Endothelial cell of umbilical vein (primary cell): ENCODE data around the gene TENM4. TPM values are rescaled to one million over a fixed set of nuclear protein-coding genes. Genes with fewer than 3 reads are reported as not detected.

Experiments
- BruUV-seq: library from RNA; stranded (reverse); fragments of 400-500 nt; replicated peaks from 2 replicates; lab custom pipeline; 2021; lab: Mats Ljungman, UMichigan
- CTCF ChIA-PET: fragments of 300-600, 350-600 bp; sonication (Branson Sonifier 250); formaldehyde crosslinking; loops from one replicate; lab custom pipeline; 2021; ENCODE audit warnings: antibody characterized with exemption, inconsistent platforms; lab: Charles Lee
- POLR2A ChIA-PET: fragments of 300-600, 350-600 bp; sonication (Branson Sonifier 250); formaldehyde crosslinking; loops from one replicate; lab custom pipeline; 2021; ENCODE audit warnings: antibody characterized with exemption, inconsistent platforms; lab: Charles Lee
- DNase-seq: peaks from one replicate; pipeline ENCODE4 v3.0.0-alpha.2; 2011; ENCODE audit warnings: low read depth, low spot score
- FAIRE-seq: peaks from 2 replicates; lab custom pipeline; 2011; peaks lifted over from hg19 to GRCh38; lab: Jason Lieb, UNC
- H2AFZ ChIP-seq: 2 replicates; pipeline ENCODE4 v1.6.0; 2012; ENCODE audit warnings: low read depth, low read length, control low read depth, inconsistent platforms
- H3K27ac ChIP-seq: 2 replicates; pipeline ENCODE4 v1.5.1; 2011; ENCODE audit warnings: low read depth, mild to moderate bottlenecking, control low read depth, low read length, moderate library complexity; ENCODE audit not compliant: insufficient read depth
- H3K27me3 ChIP-seq, 2 experiments: 2 replicates each; pipeline versions ENCODE4 v1.6.0 to v1.6.1; 2011; ENCODE audit warnings: low read length in 2 of 2, mixed read lengths in 1 of 2; ENCODE audit not compliant: control insufficient read depth in 2 of 2, insufficient read depth in 2 of 2
- H3K36me3 ChIP-seq, 2 experiments: 2 replicates in 1 of 2; 3 replicates in 1 of 2; pipeline ENCODE4 v1.5.1; 2011; ENCODE audit warnings: low read length in 2 of 2, mild to moderate bottlenecking in 1 of 2, moderate library complexity in 1 of 2; ENCODE audit not compliant: control insufficient read depth in 2 of 2, insufficient read depth in 2 of 2; ENCODE audit errors: extremely low read depth in 1 of 2
- H3K4me1 ChIP-seq: 3 replicates; pipeline ENCODE4 v1.5.1; 2011; ENCODE audit warnings: mild to moderate bottlenecking, low read length; ENCODE audit not compliant: control insufficient read depth, insufficient read depth; ENCODE audit errors: extremely low read depth
- H3K4me2 ChIP-seq: 2 replicates; pipeline ENCODE4 v1.6.1; 2011; ENCODE audit warnings: low read length, control low read depth, mixed read lengths; ENCODE audit not compliant: insufficient read depth
- H3K4me3 ChIP-seq, 3 experiments: fragments of 200-600 bp in 1 of 3; sonication (generic), shearing (Covaris generic) in 1 of 3; replicated peaks in 1 of 3; 2 replicates each; pipeline ENCODE4 v1.5.1; 2011 to 2016; ENCODE audit warnings: control low read depth in 3 of 3, low read length in 3 of 3, mild to moderate bottlenecking in 2 of 3, inconsistent platforms in 1 of 3, low read depth in 1 of 3, moderate library complexity in 1 of 3; ENCODE audit not compliant: insufficient read depth in 1 of 3
- H3K79me2 ChIP-seq: 2 replicates; pipeline ENCODE4 v1.6.0; 2012; ENCODE audit warnings: low read length, inconsistent platforms; ENCODE audit not compliant: control insufficient read depth, insufficient read depth
- H3K9ac ChIP-seq: replicated peaks from 2 replicates; pipeline ENCODE3; 2011; ENCODE audit warnings: low read length, control low read depth; ENCODE audit not compliant: insufficient read depth; ENCODE audit errors: extremely low read depth
- H3K9me1 ChIP-seq: replicated peaks from 3 replicates; pipeline ENCODE4 v1.6.0; 2011; ENCODE audit warnings: mild to moderate bottlenecking, low read length; ENCODE audit not compliant: control insufficient read depth, insufficient read depth; ENCODE audit errors: extremely low read depth
- H3K9me3 ChIP-seq: replicated peaks from 2 replicates; pipeline ENCODE4 v1.5.1; 2012; ENCODE audit warnings: low read length, inconsistent platforms; ENCODE audit not compliant: control insufficient read depth, insufficient read depth
- H4K20me1 ChIP-seq: replicated peaks from 2 replicates; pipeline ENCODE3; 2011; ENCODE audit warnings: mild to moderate bottlenecking, low read length; ENCODE audit not compliant: control insufficient read depth, insufficient read depth; ENCODE audit errors: extremely low read depth
- CTCF ChIP-seq, 2 donors: IDR thresholded peaks; 1 replicate in 1 of 2; 2 replicates in 1 of 2; pipeline ENCODE4 v1.5.1; 2011; ENCODE audit warnings: low read length in 2 of 2, mild to moderate bottlenecking in 2 of 2, moderate library complexity in 2 of 2, control low read depth in 1 of 2, inconsistent platforms in 1 of 2, low read depth in 1 of 2; ENCODE audit not compliant: insufficient read depth in 1 of 2; ENCODE audit errors: extremely low read depth in 1 of 2
- EZH2 ChIP-seq: IDR thresholded peaks from 2 replicates; pipeline ENCODE4 v1.6.1; 2012; ENCODE audit warnings: borderline replicate concordance, low read depth, mild to moderate bottlenecking, moderate library complexity, low read length, inconsistent platforms; ENCODE audit not compliant: severe bottlenecking
- FOS ChIP-seq: IDR thresholded peaks from 2 replicates; pipeline ENCODE4 v1.6.1; 2011; ENCODE audit warnings: mild to moderate bottlenecking, low read length, moderate library complexity, borderline replicate concordance; ENCODE audit not compliant: insufficient read depth
- JUN ChIP-seq: IDR thresholded peaks from 2 replicates; pipeline ENCODE4 v1.6.1; 2011; ENCODE audit warnings: borderline replicate concordance, low read depth; ENCODE audit not compliant: insufficient read length, insufficient read depth
- MAX ChIP-seq: IDR thresholded peaks from 2 replicates; pipeline ENCODE4 v1.6.1; 2011; ENCODE audit not compliant: insufficient read depth, insufficient read length
- POLR2AphosphoS5 ChIP-seq: IDR thresholded peaks from 2 replicates; pipeline ENCODE4 v1.6.1; 2012; ENCODE audit warnings: low read depth, mild to moderate bottlenecking, control low read depth, low read length, moderate library complexity; ENCODE audit not compliant: insufficient read depth
- dilution Hi-C: fragments of 300-500 bp; cut with MboI; formaldehyde crosslinking; loops from one replicate; pipeline ENCODE4 v1.15.0; 2019; ENCODE audit warnings: low sequenced_read_pairs; ENCODE audit not compliant: extremely low pct_ligation_motif_present
- intact Hi-C: fragments of 100-400 bp; cut with micrococcal nuclease; formaldehyde crosslinking; loops from one replicate; pipeline ENCODE4 v1.10.0; 2022
- polyA plus RNA-seq, 4 experiments: library from polyadenylated mRNA; depleted of rRNA in 3 of 4; stranded (reverse) in 3 of 4; unstranded in 1 of 4; fragments of >200 nt; gene quantifications; 2 replicates each; pipeline versions ENCODE4 v1.2.1 to v1.2.3, GENCODE V29; 2011 to 2012; ENCODE audit warnings: missing spikeins in 1 of 4
- total RNA-seq: library from RNA; stranded (reverse); gene quantifications from 2 replicates; pipeline ENCODE4 v1.2.3, GENCODE V29; 2021

TENM4 gene
- total and polyA plus RNA-seq, 2 donors (not counting 3 experiments of a cell fraction or from before 2014, with no cell fraction given): 0.06 to 0.27 TPM

- peaks cover 0 to 2% of the 10 kb centered on the region in 2 experiments for H3K27me3 ChIP-seq
- no peaks in the 10 kb centered on the region for H3K9me3 ChIP-seq
- DNase-seq: no peak
- BruUV-seq: no TSS peak
- ChIA-PET CTCF (interaction anchor here (1.0 to 8.5 kb wide), 5 partner anchors 22 to 457 kb away, joined by 4 to 213 read pairs (median 78); no protein-coding TSS in a partner anchor), POLR2A (no interaction called here)
- H3K4me3 ChIP-seq: no peak overlapping the region
- H3K9ac ChIP-seq: no peak overlapping the region
- no peaks in the 10 kb centered on the region for H4K20me1 ChIP-seq
- FAIRE-seq: no peak
- H3K27ac ChIP-seq: no peak overlapping the region
- no peaks in the 10 kb centered on the region for H3K36me3 ChIP-seq
- intact Hi-C loops: no loop called here
- no peaks in the 10 kb centered on the region for H3K4me1 ChIP-seq
- H3K79me2 ChIP-seq: no peaks in the 10 kb centered on the region
- no peaks in the 10 kb centered on the region for H3K9me1 ChIP-seq
- dilution Hi-C loops: no loop called here
- no peak overlapping the region for H2AFZ ChIP-seq
- H3K4me2 ChIP-seq: no peak overlapping the region
- TF ChIP-seq EZH2 (no peak), MAX (no peak), POLR2AphosphoS5 (no peak), CTCF (IDR thresholded peaks at IDR 0.05; ENCODE audit: extremely low read depth in 1 of 2, insufficient read depth in 1 of 2, low read depth in 1 of 2, low read length in 2 of 2) (no peak), FOS (no peak), JUN (no peak)
These were observed 338.0 kb downstream of the TENM4 start for GRCh38 chr11:79102840-79103239.
